ENCODE results near the gene PRDM7.

PRDM7 gene

DNA sequence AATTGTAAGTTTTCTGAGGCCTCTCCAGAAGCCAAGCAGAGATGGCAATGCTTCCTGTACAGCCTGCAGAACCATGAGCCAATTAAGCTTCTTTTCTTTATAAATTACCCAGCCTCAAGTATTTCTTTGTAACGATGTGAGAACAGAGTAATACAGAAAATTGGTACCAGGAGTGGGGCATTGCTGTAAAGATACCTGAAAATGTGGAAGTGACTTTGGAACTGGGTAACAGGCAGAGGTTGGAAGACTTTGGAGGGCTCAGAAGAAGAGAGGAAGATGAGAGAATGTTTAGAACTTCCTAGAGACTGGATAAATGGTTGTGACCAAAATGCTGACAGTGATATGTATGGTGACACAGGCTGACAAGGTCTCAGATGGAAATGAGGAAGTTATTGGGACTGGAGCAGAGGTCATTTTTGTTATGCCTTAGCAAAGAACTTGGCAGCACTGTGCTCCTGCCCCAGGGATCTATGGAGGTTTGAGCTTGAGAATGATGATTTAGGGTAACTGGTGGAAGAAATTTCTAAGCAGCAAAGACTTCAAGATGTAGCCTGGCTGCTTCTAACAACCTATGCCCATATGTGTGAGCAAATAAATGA, 23.1 kb downstream of the PRDM7 start:
- Histone ChIP-seq H3K23ac (ENCODE audit: low read depth, low read length, poor library complexity) (no peak overlapping the region), H2BK15ac (ENCODE audit: low read length) (no peak overlapping the region), H3K4ac (ENCODE audit: low read length) (no peak overlapping the region), H2AK5ac (ENCODE audit: low read depth, low read length) (no peak overlapping the region), H3K36me3 (replicated peaks in 1 of 2; ENCODE audit: control insufficient read depth in 2 of 2, insufficient read depth in 2 of 2, low read length in 2 of 2) (no peaks in the 10 kb centered on the region), H3K27me3 (ENCODE audit: control insufficient read depth in 3 of 3, insufficient read depth in 3 of 3, low read depth in 1 of 3, low read length in 3 of 3) (peaks cover 0 to 9% (median 0%) of the 10 kb centered on the region in 3 experiments), H3K9me3 (replicated peaks in 1 of 2; ENCODE audit: control insufficient read depth in 2 of 2, insufficient read depth in 1 of 2, low read depth in 1 of 2, low read length in 2 of 2) (peaks cover 15 to 20% of the 10 kb centered on the region in 2 donors), H2AFZ (ENCODE audit: low read length) (no peak overlapping the region), H3K79me1 (ENCODE audit: low read depth, low read length) (no peaks in the 10 kb centered on the region), H3K4me2 (ENCODE audit: insufficient read depth, low read length, poor library complexity, severe bottlenecking) (no peak overlapping the region), H2BK12ac (ENCODE audit: low read length) (no peak overlapping the region), H4K91ac (ENCODE audit: low read depth, low read length, poor library complexity) (no peak overlapping the region), H2BK5ac (ENCODE audit: low read length) (no peak overlapping the region), H3K14ac (ENCODE audit: low read length) (no peak overlapping the region), H3K9ac (ENCODE audit: low read depth, low read length, poor library complexity) (no peak overlapping the region), H3K27ac (replicated peaks; ENCODE audit: low read length) (no peak overlapping the region), H3K4me3 (ENCODE audit: low read length in 2 of 2) (no peak overlapping the region), H3K18ac (ENCODE audit: low read length) (no peak overlapping the region), H4K8ac (ENCODE audit: low read depth, low read length) (no peak overlapping the region), H2BK120ac (ENCODE audit: low read depth, low read length) (no peak overlapping the region), H3K4me1 (ENCODE audit: control insufficient read depth in 2 of 2, insufficient read depth in 1 of 2, low read depth in 1 of 2, low read length in 2 of 2) (no peaks in the 10 kb centered on the region)
- DNase-seq (ENCODE audit: low spot score): no peak
- WGBS, 2 donors (ENCODE audit: extremely low coverage in 2 of 2, insufficient read length in 2 of 2, insufficient replicate concordance in 1 of 2): no CpG with 5 or more reads among the region's 1 CpG

DNA sequence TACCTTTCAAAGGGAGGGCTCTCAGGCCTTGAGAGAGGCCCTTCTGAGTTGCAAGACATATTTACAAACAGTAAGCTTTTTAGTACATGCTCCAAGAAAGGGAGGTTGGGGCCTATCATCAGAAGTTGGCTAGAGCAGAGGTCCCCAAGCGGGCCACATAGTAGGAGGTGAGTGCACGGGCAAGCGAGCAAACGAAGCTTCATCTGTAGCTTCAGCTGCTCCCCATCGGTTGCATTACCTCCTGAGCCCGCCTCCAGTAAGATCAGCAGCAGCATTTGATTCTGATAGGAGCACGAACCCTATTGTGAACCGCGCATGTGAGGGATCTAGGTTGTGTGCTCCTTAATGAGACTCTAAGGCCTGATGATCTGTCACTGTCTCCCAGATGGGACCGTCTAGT, 26.2 kb downstream of the PRDM7 start:
- DNase-seq (ENCODE audit: low spot score): no peak
- H3K4me2 ChIP-seq (ENCODE audit: insufficient read depth, low read length, poor library complexity, severe bottlenecking): no peak overlapping the region
- no CpG with 5 or more reads among the region's 10 CpGs for WGBS, 2 donors (ENCODE audit: extremely low coverage in 2 of 2, insufficient read length in 2 of 2, insufficient replicate concordance in 1 of 2)

DNA sequence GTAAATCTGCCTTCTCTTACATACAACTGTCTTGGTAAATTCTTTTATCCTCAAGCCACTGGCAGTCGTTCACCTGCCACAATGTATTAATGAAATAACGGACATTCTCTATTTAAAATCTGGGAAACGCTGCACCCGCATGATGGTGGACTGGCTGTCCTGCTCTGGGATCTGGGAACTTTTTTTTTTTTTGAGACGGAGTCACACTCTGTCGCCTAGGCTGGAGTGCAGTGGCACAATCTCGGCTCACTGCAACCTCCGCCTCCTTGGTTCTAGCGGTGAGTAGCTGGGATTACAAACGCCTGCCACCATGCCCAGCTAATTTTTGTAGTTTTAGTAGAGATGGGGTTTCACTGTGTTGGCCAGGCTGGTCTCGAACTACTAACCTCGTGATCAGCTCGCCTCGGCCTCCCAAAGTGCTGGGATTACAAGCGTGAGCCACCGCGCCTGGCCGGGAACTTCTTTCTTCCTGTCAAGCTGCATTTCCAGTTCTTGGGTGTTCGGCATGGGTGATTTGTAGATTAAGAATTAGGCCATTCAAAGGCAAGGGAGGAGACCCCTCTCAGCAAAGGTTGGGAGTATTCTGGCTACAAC, 28.3 kb downstream of the PRDM7 start:
- peaks cover 5 to 9% of the 10 kb centered on the region in 2 donors for H3K4me1 ChIP-seq (ENCODE audit: control insufficient read depth in 2 of 2, insufficient read depth in 1 of 2, low read depth in 1 of 2, low read length in 2 of 2)
- no peak overlapping the region for H3K23ac ChIP-seq (ENCODE audit: low read depth, low read length, poor library complexity)
- no peak overlapping the region for H3K14ac ChIP-seq (ENCODE audit: low read length)
- no peak overlapping the region for H4K91ac ChIP-seq (ENCODE audit: low read depth, low read length, poor library complexity)
- H3K9me3 ChIP-seq (replicated peaks in 1 of 2; ENCODE audit: control insufficient read depth in 2 of 2, insufficient read depth in 1 of 2, low read depth in 1 of 2, low read length in 2 of 2): peaks cover 0 to 6% of the 10 kb centered on the region in 2 donors
- no peak overlapping the region for H2BK120ac ChIP-seq (ENCODE audit: low read depth, low read length)
- no peak overlapping the region for H2AK5ac ChIP-seq (ENCODE audit: low read depth, low read length)
- no peak overlapping the region for H4K8ac ChIP-seq (ENCODE audit: low read depth, low read length)
- H3K4me3 ChIP-seq (ENCODE audit: low read length in 2 of 2): no peak overlapping the region
- no peak overlapping the region for H2BK5ac ChIP-seq (ENCODE audit: low read length)
- WGBS, 2 donors (ENCODE audit: extremely low coverage in 2 of 2, insufficient read length in 2 of 2, insufficient replicate concordance in 1 of 2): no CpG with 5 or more reads among the region's 19 CpGs
- H3K4me2 ChIP-seq (ENCODE audit: insufficient read depth, low read length, poor library complexity, severe bottlenecking): no peak overlapping the region
- peaks cover 0 to 32% (median 0%) of the 10 kb centered on the region in 3 experiments for H3K27me3 ChIP-seq (ENCODE audit: control insufficient read depth in 3 of 3, insufficient read depth in 3 of 3, low read depth in 1 of 3, low read length in 3 of 3)
- no peak for DNase-seq (ENCODE audit: low spot score)
- H2AFZ ChIP-seq (ENCODE audit: low read length): no peak overlapping the region
- H3K9ac ChIP-seq (ENCODE audit: low read depth, low read length, poor library complexity): no peak overlapping the region
- no peak overlapping the region for H3K4ac ChIP-seq (ENCODE audit: low read length)
- no peaks in the 10 kb centered on the region for H3K79me1 ChIP-seq (ENCODE audit: low read depth, low read length)
- no peak overlapping the region for H2BK15ac ChIP-seq (ENCODE audit: low read length)
- no peak overlapping the region for H3K27ac ChIP-seq (replicated peaks; ENCODE audit: low read length)
- no peak overlapping the region for H2BK12ac ChIP-seq (ENCODE audit: low read length)
- H3K36me3 ChIP-seq (replicated peaks in 1 of 2; ENCODE audit: control insufficient read depth in 2 of 2, insufficient read depth in 2 of 2, low read length in 2 of 2): no peaks in the 10 kb centered on the region
- no peak overlapping the region for H3K18ac ChIP-seq (ENCODE audit: low read length)

More for the DNA sequence above, 26.2 kb downstream of the PRDM7 start:
- Histone ChIP-seq H3K4ac (ENCODE audit: low read length) (no peak overlapping the region), H2BK12ac (ENCODE audit: low read length) (no peak overlapping the region), H3K4me3 (ENCODE audit: low read length in 2 of 2) (no peak overlapping the region), H3K79me1 (ENCODE audit: low read depth, low read length) (no peaks in the 10 kb centered on the region), H3K18ac (ENCODE audit: low read length) (no peak overlapping the region), H3K27me3 (ENCODE audit: control insufficient read depth in 3 of 3, insufficient read depth in 3 of 3, low read depth in 1 of 3, low read length in 3 of 3) (peaks cover 0 to 24% (median 0%) of the 10 kb centered on the region in 3 experiments), H2AK5ac (ENCODE audit: low read depth, low read length) (no peak overlapping the region), H2BK120ac (ENCODE audit: low read depth, low read length) (no peak overlapping the region), H3K36me3 (replicated peaks in 1 of 2; ENCODE audit: control insufficient read depth in 2 of 2, insufficient read depth in 2 of 2, low read length in 2 of 2) (no peaks in the 10 kb centered on the region), H3K23ac (ENCODE audit: low read depth, low read length, poor library complexity) (no peak overlapping the region), H3K9me3 (replicated peaks in 1 of 2; ENCODE audit: control insufficient read depth in 2 of 2, insufficient read depth in 1 of 2, low read depth in 1 of 2, low read length in 2 of 2) (peaks cover 15 to 18% of the 10 kb centered on the region in 2 donors), H3K27ac (replicated peaks; ENCODE audit: low read length) (no peak overlapping the region), H3K14ac (ENCODE audit: low read length) (no peak overlapping the region), H3K4me1 (ENCODE audit: control insufficient read depth in 2 of 2, insufficient read depth in 1 of 2, low read depth in 1 of 2, low read length in 2 of 2) (peaks cover 5 to 9% of the 10 kb centered on the region in 2 donors), H4K91ac (ENCODE audit: low read depth, low read length, poor library complexity) (no peak overlapping the region), H2BK15ac (ENCODE audit: low read length) (no peak overlapping the region), H4K8ac (ENCODE audit: low read depth, low read length) (no peak overlapping the region), H2AFZ (ENCODE audit: low read length) (no peak overlapping the region), H3K9ac (ENCODE audit: low read depth, low read length, poor library complexity) (no peak overlapping the region), H2BK5ac (ENCODE audit: low read length) (no peak overlapping the region)

DNA sequence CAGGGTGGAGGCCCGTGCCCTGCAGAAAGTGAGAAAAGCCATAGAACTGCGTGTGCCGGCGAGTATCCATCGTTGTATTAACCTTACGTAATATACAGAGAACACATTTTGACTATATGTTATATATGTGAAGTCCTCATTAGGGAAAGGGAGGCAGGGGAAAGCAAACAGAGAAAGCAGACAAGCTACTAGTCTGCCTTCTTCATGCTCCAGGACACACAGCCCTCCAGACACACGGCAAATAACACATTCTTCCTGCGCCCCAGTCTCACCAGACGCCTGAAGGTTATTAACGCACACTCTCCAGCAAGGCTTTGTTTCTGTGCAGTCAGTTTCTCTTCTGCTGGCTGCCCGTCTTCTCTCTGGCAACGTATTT, 28.8 kb downstream of the PRDM7 start:
- Histone ChIP-seq H2BK15ac (ENCODE audit: low read length) (no peak overlapping the region), H3K27me3 (ENCODE audit: control insufficient read depth in 3 of 3, insufficient read depth in 3 of 3, low read depth in 1 of 3, low read length in 3 of 3) (peaks cover 0 to 32% (median 0%) of the 10 kb centered on the region in 3 experiments), H3K18ac (ENCODE audit: low read length) (peak overlapping the region; percentile 35), H3K9ac (ENCODE audit: low read depth, low read length, poor library complexity) (no peak overlapping the region), H2AK5ac (ENCODE audit: low read depth, low read length) (peak overlapping the region; percentile 84), H3K79me1 (ENCODE audit: low read depth, low read length) (peaks cover 3% of the 10 kb centered on the region), H2BK12ac (ENCODE audit: low read length) (no peak overlapping the region), H2AFZ (ENCODE audit: low read length) (no peak overlapping the region), H3K27ac (replicated peaks; ENCODE audit: low read length) (no peak overlapping the region), H4K8ac (ENCODE audit: low read depth, low read length) (no peak overlapping the region), H3K4me1 (ENCODE audit: control insufficient read depth in 2 of 2, insufficient read depth in 1 of 2, low read depth in 1 of 2, low read length in 2 of 2) (peaks cover 5 to 9% of the 10 kb centered on the region in 2 donors), H3K23ac (ENCODE audit: low read depth, low read length, poor library complexity) (no peak overlapping the region), H3K4me2 (ENCODE audit: insufficient read depth, low read length, poor library complexity, severe bottlenecking) (no peak overlapping the region), H3K9me3 (replicated peaks in 1 of 2; ENCODE audit: control insufficient read depth in 2 of 2, insufficient read depth in 1 of 2, low read depth in 1 of 2, low read length in 2 of 2) (peaks cover 0 to 6% of the 10 kb centered on the region in 2 donors), H3K36me3 (replicated peaks in 1 of 2; ENCODE audit: control insufficient read depth in 2 of 2, insufficient read depth in 2 of 2, low read length in 2 of 2) (no peaks in the 10 kb centered on the region), H4K91ac (ENCODE audit: low read depth, low read length, poor library complexity) (no peak overlapping the region), H2BK120ac (ENCODE audit: low read depth, low read length) (no peak overlapping the region), H3K4me3 (ENCODE audit: low read length in 2 of 2) (no peak overlapping the region), H3K14ac (ENCODE audit: low read length) (no peak overlapping the region), H2BK5ac (ENCODE audit: low read length) (no peak overlapping the region), H3K4ac (ENCODE audit: low read length) (no peak overlapping the region)
- no CpG with 5 or more reads among the region's 12 CpGs for WGBS, 2 donors (ENCODE audit: extremely low coverage in 2 of 2, insufficient read length in 2 of 2, insufficient replicate concordance in 1 of 2)
- DNase-seq (ENCODE audit: low spot score): no peak

All from neuronal stem cell (in vitro differentiated cells).